HG03025 (cell line): ENCODE measurements around the gene KCTD19.

Experiments
- ATAC-seq: cut with Tn5 transposase; IDR thresholded peaks from one replicate; pipeline ENCODE4 v1.9.1; 2021; ENCODE audit warnings: mild to moderate bottlenecking, moderate library complexity; ENCODE audit not compliant: unreplicated experiment, low FRiP score

KCTD19 gene

GRCh38 chr16:67246081-67246755, 80.3 kb downstream of the KCTD19 start:
- no peak for ATAC-seq

GRCh38 chr16:67245674-67246080, 80.9 kb downstream of the KCTD19 start:
- ATAC-seq: no peak

GRCh38 chr16:67245186-67245585, 81.4 kb downstream of the KCTD19 start:
- no peak for ATAC-seq

- peak; percentile 29 for ATAC-seq
These were observed 82.0 kb downstream of the KCTD19 start for GRCh38 chr16:67244387-67245185.

GRCh38 chr16:67243481-67243880, 83.1 kb downstream of the KCTD19 start:
- ATAC-seq: no peak

GRCh38 chr16:67242138-67242730, 84.3 kb downstream of the KCTD19 start:
- ATAC-seq: no peak

- ATAC-seq: no peak
These were observed 85.3 kb downstream of the KCTD19 start for GRCh38 chr16:67241008-67241900.

- no peak for ATAC-seq
These were observed 86.0 kb downstream of the KCTD19 start for GRCh38 chr16:67240506-67240905.
